Gastrocnemius medialis (tissue), 4 donors: ENCODE measurements around the gene ZNF467.

ENCODE experiments used
- POLR2A ChIP-seq, 2 donors: fragments of 450-650 bp; IDR thresholded peaks; one replicate each; pipeline ENCODE4 v1.6.1; 2017; ENCODE audit warnings: antibody characterized with exemption in 2 of 2, mild to moderate bottlenecking in 2 of 2, moderate library complexity in 2 of 2
- TF ChIP-seq, protein P1 (sequence below), 5 experiments: fragments of 450-650 bp in 3 of 5; fragments of 200-600 bp in 2 of 5; sonication (generic) in 2 of 5; IDR thresholded peaks in 4 of 5; conservative IDR thresholded peaks in 1 of 5; 1 replicate in 4 of 5; 2 replicates in 1 of 5; pipeline ENCODE4 v1.5.1; 2016 to 2019; ENCODE audit warnings: antibody characterized with exemption in 5 of 5, mild to moderate bottlenecking in 3 of 5, moderate library complexity in 3 of 5

GRCh38 chr7:149769915-149770314, 3.5 kb downstream of the ZNF467 start:
- TF ChIP-seq, protein P1, sequence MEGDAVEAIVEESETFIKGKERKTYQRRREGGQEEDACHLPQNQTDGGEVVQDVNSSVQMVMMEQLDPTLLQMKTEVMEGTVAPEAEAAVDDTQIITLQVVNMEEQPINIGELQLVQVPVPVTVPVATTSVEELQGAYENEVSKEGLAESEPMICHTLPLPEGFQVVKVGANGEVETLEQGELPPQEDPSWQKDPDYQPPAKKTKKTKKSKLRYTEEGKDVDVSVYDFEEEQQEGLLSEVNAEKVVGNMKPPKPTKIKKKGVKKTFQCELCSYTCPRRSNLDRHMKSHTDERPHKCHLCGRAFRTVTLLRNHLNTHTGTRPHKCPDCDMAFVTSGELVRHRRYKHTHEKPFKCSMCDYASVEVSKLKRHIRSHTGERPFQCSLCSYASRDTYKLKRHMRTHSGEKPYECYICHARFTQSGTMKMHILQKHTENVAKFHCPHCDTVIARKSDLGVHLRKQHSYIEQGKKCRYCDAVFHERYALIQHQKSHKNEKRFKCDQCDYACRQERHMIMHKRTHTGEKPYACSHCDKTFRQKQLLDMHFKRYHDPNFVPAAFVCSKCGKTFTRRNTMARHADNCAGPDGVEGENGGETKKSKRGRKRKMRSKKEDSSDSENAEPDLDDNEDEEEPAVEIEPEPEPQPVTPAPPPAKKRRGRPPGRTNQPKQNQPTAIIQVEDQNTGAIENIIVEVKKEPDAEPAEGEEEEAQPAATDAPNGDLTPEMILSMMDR (IDR thresholded peaks at IDR 0.05 in 4 of 5, conservative IDR thresholded peaks at IDR 0.05 in 1 of 5), result no peak
- no peak for TF ChIP-seq POLR2A (IDR thresholded peaks at IDR 0.05)
